IPS-18c (cell line): Measurements from ENCODE around the gene DAGLA.

ENCODE experiments used
- H3K4me3 ChIP-seq: 2 replicates; pipeline ENCODE4 v1.7.0; 2013; ENCODE audit warnings: low read depth, mild to moderate bottlenecking, low read length, moderate library complexity; ENCODE audit not compliant: insufficient read depth
- H3K9me3 ChIP-seq: one replicate; pipeline ENCODE4 v1.6.1; 2013; ENCODE audit warnings: mild to moderate bottlenecking, low read length, moderate library complexity; ENCODE audit not compliant: control insufficient read depth, insufficient read depth

The DAGLA gene

DNA sequence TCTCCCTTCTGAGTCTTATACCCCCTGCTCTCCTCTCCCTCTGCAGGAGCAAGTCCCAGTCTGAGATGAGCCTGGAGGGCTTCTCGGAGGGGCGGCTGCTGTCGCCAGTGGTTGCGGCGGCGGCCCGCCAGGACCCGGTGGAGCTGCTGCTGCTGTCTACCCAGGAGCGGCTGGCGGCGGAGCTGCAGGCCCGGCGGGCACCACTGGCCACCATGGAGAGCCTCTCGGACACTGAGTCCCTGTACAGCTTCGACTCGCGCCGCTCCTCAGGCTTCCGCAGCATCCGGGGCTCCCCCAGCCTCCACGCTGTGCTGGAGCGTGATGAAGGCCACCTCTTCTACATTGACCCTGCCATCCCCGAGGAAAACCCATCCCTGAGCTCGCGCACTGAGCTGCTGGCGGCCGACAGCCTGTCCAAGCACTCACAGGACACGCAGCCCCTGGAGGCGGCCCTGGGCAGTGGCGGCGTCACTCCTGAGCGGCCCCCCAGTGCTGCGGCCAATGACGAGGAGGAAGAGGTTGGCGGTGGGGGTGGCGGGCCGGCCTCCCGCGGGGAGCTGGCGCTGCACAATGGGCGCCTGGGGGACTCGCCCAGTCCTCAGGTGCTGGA lies 63.4 kb downstream of the DAGLA start:
- Histone ChIP-seq H3K9me3 (no peaks in the 10 kb centered on the region), H3K4me3 (no peak overlapping the region)

DNA sequence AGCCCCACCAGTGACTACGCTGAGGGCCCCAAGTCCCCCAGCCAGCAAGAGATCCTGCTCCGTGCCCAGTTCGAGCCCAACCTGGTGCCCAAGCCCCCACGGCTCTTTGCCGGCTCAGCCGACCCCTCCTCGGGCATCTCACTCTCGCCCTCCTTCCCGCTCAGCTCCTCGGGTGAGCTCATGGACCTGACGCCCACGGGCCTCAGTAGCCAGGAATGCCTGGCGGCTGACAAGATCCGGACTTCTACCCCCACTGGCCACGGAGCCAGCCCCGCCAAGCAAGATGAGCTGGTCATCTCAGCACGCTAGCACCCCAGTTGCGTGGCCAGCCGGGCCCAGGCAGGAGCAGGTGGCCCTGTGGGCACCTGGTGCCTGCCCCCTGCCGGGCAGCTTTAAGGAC lies 64.0 kb downstream of the DAGLA start:
- Histone ChIP-seq H3K4me3 (no peak overlapping the region), H3K9me3 (no peaks in the 10 kb centered on the region)

GRCh38 chr11:61744609-61745156 lies 64.5 kb downstream of the DAGLA start:
- H3K9me3 ChIP-seq = no peaks in the 10 kb centered on the region
- H3K4me3 ChIP-seq = no peak overlapping the region

- peaks cover 2% of the 10 kb centered on the region for H3K9me3 ChIP-seq
- no peak overlapping the region for H3K4me3 ChIP-seq
Measured at GRCh38 chr11:61745781-61746441, 65.7 kb downstream of the DAGLA start.

DNA sequence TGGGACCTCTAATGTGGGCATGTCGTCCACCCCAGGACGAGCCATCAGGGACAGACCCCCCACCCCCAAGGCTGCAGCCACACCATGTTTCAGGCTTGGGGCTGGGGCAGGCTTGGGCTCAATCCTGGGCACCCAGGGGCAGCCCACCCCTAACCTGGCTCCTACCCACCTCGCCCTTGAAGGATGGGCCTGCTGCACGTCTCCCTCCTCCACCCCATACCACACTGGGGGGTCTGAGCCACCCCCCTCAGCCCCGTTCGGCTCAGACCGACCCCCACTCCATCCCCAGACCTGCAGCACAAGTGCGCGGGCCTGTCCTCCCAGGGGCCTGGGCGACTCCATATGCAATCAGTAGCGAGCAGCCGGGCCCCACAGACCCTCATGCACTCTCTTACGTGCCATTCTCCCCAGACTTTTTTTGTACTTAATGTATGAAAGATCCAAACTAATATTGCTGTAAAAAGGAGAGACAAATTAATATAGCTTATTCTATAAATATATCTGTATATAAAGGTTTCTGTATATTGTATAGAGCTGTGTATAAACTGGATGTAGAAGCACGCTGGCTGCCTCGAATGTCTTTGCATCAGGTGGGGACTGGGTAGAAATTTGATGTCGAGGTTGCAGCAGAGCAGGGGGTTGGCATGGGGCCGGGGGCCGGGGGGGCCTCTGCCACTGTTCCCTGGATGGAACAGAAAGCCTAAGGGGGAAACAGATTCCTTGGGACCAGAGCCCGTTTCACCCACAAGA lies 66.4 kb downstream of the DAGLA start:
- Histone ChIP-seq H3K9me3 (peaks cover 4% of the 10 kb centered on the region), H3K4me3 (no peak overlapping the region)

DNA sequence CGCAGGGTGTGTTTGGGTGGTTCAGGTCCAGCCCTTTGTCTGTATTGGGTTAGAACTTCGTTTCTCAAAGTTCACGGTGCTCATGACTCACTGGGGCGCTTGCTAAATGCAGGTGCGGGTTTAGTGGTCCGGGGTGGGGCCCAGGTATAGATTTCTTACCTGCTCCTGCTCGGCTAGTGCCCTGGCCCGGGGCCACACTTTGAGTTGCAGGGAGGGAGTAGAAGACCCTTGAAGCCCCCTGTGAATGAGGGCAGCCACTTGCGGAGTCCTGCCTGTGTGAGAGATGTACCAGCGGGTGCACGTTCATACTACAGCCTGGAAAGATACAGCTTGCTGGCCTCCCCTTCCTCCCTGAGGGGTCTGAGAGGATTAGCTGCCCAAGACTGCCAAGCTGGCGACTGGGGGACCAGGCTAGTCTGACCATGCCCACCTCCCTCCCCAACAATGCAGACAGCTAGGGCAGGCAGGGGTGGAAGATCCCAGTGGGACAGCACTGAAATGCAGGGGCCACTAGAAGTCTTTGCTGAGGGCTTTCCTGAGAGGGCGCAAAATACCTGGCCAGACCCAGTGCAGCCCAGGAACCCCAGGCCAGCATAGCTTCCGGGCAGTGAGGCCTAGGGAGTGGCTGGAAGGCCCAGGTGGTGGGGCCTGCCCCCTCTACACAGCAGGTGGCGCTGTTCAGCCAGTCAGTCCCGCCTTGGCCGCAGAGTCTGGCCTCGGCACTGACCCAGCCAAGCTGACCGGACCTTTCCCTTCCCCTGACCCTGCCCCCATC lies 67.2 kb downstream of the DAGLA start:
- Histone ChIP-seq H3K4me3 (no peak overlapping the region), H3K9me3 (peaks cover 4% of the 10 kb centered on the region)

DNA sequence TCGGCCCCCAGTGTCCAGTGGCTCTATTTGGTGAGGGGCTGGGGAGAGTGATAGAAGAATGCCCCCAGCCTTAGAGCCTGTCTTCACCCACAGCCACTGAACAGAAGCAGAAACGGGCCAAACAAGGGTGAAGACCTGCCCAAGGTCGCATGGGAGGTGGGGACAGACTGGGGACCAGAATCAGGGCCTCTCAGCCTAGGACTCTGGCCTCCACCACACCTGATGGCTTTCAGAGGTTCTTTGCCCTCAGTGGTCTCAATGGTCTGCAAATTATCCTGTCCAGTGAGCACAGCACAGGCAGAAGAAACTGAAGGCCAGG lies 67.7 kb downstream of the DAGLA start:
- Histone ChIP-seq H3K4me3 (no peak overlapping the region), H3K9me3 (peaks cover 7% of the 10 kb centered on the region)

GRCh38 chr11:61749591-61750217 lies 69.5 kb downstream of the DAGLA start:
- Histone ChIP-seq H3K4me3 (no peak overlapping the region), H3K9me3 (peaks cover 7% of the 10 kb centered on the region)

DNA sequence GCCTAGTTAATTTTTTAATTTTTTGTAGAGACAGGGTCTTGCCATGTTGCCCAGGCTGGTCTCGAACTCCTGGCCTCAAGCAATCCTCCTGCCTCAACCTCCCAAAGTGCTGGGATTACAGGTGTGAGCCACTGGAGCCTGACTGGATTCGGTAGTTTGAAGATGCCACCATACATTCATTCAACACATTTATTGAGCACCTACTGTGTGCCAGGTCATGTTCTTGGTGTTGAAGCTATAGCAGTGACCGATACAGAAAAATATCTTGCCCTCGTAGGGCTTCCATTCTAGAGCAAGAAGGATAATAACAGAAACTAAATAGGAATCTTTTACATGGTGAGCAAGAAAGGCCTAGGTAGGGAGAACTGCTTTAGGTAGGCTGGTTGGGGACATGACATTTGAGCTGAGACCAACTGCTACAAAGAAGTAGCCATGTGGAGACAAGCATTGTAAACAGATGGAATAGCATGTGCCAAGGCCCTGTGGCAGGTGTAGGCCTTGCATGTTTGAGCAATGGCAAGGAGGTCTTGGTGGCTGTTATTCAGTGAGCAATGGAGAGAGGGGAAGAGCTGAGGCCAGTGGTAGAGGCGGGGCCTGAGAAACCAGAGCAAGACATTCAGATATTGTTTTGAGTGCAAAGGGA lies 70.6 kb downstream of the DAGLA start:
- no peak overlapping the region for H3K4me3 ChIP-seq

GRCh38 chr11:61751384-61751783 lies 71.2 kb downstream of the DAGLA start:
- Histone ChIP-seq H3K9me3 (peaks cover 7% of the 10 kb centered on the region), H3K4me3 (no peak overlapping the region)

More for the DNA sequence above, 70.6 kb downstream of the DAGLA start:
- peaks cover 7% of the 10 kb centered on the region for H3K9me3 ChIP-seq

GRCh38 chr11:61752117-61752924 lies 72.1 kb downstream of the DAGLA start, which contains the start of gene MYRF:
TSS of gene MYRF (plus strand) at chr11:61752636. CDS start at chr11:61752745, 109 bp downstream.
- H3K4me3 ChIP-seq = peak within 1 kb of the TSS; percentile 64
- H3K9me3 ChIP-seq = peaks cover 7% of the 10 kb centered on the region

DNA sequence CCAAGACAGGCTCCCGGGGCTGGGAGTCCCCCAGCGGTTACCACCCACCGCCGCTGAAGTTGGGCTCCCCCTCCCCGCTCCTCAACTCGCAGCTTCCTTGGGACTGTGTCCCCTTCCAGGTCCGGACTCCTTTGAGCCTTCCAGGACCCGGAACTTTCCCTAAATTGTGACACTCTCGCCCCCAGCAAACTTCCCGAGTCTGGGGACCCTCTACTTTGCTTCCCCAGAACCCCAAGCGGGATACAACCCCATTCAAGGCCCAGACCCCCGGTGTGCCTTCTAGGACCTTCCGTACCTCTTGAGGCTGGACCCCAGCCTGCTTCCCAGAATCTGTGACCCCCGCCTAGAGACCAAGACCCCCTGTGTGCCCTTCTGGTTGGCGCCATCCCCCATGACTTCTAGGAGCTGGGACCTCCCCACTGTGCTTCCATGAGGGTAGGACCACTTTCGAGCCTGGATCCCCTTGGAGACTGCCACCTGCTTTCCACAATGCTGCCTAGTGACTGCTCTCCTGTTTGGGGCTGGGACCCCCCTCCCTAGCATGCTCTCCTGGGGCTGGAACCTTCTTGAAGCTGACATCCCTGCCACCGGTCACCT lies 72.8 kb downstream of the DAGLA start:
- Histone ChIP-seq H3K4me3 (peak overlapping the region; percentile 64), H3K9me3 (peaks cover 7% of the 10 kb centered on the region)

GRCh38 chr11:61753672-61754071 lies 73.5 kb downstream of the DAGLA start:
- H3K9me3 ChIP-seq = peaks cover 7% of the 10 kb centered on the region

GRCh38 chr11:61754534-61755482 lies 74.6 kb downstream of the DAGLA start:
- no peak overlapping the region for H3K4me3 ChIP-seq

More at GRCh38 chr11:61753672-61754071, 73.5 kb downstream of the DAGLA start:
- H3K4me3 ChIP-seq = no peak overlapping the region

DNA sequence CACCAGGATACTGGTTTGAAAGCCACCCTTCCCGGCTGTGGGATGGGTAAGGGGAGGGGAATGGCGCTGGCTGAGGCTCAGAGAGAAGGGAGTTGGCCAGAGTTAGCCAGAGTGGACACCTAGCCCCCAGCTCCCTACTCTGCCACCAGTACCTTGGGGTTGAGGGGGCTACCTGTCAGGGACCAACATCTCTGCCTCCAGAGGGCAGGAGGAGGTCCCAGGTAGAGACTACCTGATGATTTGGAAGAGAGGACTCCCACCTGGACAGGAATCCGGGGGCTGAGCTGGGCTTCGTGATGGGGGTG lies 75.9 kb downstream of the DAGLA start:
- peaks cover 3% of the 10 kb centered on the region for H3K9me3 ChIP-seq
- no peak overlapping the region for H3K4me3 ChIP-seq

More at GRCh38 chr11:61754534-61755482, 74.6 kb downstream of the DAGLA start:
- H3K9me3 ChIP-seq = peaks cover 7% of the 10 kb centered on the region
